ENCODE measurements around the gene COL5A3. TPM values are rescaled to one million over a fixed set of nuclear protein-coding genes. Genes with fewer than 3 reads are reported as not detected.

The COL5A3 gene
- total RNA-seq, 1 experiment from 2014 or later: 3.0 TPM

DNA sequence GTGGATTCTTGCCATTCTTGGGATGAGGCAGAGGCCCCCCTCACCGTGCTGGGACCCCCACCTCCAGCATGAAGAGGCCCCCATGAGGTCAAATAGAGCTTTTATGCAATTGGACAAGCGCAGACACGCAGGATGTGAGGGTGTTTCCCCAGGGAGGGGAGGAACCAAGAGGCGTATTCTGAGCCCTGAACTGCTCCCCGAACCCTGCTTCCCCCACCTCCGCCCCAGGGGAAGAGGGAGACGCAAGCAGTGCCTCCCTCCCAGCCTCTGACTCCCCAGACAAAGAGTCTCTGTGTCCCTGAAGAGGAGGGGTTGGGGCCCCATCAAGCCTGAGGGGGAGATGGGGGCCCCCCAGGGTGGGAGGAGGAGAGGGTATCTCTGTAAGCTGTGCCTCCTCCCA, 1.7 kb upstream of the COL5A3 start:
- DNase-seq (ENCODE audit: low read depth): peak; percentile 46

DNA sequence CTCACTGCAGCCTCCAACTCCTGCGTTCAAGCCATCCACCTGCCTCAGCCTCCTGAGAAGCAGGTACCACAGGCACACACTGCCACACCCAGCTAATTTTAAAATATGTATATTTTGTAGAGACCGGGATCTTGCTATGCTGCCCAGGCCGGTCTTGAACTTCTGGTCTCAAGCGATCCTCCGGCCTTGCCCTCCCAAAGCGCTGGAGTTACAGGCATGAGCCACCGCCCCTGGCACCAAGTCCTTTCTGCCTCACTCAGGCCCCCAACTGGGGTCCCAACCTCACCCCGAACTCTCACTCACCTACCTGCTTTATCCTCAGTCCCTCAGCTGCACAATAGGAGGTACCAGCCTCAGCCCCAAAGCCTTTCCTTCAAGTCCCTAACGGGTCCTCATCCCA, 635 bp upstream of the COL5A3 start:
- no peak for DNase-seq (ENCODE audit: low read depth)

DNA sequence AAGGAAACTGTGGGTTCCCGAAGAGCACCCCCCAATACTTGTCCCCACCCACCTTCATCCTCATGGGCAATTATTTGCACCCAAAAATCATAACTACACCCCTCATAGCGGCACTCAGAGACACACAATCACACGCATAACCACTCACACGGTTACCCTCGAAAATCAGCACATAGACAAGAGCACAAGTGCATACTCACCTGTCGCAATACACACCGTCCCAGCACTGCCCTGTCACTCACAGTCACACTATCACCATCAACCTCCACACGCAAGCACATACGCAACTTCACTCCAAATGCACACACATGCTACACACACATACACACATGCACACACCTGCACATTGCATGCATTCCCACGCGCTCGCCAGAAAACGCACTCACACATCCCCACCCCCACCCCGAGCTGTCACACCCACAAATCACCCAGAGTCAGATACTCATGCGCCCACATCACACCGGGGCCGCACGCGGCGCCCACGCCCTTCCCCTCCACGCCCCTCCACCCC, 535 bp downstream of the COL5A3 start:
- DNase-seq (ENCODE audit: low read depth): no peak

DNA sequence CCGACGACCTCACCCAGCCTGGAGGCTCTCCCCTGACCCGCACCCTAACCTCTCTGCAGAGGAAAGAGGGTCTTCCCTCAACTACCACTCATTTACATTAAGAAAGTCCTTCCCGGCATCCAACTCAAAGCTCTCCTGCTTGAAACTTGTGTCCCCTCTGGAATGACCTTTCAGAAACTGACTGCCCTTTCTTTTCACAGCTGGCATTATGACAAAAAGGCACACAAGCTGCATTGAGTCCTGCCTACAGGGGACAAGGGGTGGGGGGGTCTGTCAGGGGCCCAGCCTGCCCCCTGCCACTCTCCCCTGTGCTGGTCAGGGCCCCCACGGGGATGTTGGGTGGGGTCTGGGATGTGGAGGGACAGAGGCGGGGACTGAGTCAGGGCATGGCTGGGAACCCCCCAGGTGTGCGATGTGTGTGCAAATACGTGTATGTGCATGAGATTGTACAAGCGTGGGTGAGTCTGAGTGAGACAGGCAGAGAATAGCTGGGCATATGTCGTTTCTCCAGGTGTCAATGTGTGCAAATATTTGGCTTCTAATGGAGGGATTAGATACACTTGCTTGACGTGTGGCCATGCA, 2.0 kb downstream of the COL5A3 start:
- DNase-seq (ENCODE audit: low read depth): no peak

DNA sequence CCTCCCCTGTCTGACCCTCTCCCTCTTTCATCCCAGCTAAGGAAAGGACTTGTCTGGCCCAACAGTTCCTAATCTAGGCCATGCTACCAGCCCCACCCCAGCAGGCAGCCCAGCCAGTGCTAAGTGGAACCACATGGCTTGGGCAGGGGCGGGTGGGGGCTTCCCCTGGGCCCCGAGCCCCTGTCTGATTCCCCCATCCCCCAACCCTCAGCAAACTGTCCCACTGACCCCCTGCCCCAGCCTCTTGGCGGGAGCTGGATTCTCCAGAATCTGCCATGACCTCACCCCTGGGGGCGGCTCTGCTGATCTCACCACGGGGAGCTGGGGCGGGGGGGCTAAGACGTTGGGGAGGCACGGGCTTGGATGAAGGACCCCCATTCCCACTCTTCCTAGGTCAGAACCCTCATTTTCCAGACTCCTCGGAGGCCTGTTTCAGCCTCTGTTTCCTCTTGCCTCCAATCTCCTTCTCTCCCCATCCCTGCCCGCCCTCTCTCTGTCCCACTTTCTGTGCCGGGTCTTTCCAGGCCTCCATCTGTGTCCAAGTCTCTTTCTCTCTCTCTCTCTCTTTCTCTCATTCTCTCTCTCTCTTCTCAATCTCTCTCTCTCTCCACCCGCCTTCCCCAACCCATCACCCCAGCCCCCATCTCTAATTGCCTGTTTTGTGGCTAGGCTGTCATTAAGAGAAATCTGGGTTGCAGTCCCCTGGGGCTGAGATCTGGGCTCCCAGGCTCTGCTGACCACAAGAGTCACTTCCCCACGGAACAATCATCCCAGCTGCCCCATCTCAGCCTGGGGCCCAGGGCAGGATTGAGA, 2.7 kb downstream of the COL5A3 start:
- peak; percentile 95 for DNase-seq (ENCODE audit: low read depth)

DNA sequence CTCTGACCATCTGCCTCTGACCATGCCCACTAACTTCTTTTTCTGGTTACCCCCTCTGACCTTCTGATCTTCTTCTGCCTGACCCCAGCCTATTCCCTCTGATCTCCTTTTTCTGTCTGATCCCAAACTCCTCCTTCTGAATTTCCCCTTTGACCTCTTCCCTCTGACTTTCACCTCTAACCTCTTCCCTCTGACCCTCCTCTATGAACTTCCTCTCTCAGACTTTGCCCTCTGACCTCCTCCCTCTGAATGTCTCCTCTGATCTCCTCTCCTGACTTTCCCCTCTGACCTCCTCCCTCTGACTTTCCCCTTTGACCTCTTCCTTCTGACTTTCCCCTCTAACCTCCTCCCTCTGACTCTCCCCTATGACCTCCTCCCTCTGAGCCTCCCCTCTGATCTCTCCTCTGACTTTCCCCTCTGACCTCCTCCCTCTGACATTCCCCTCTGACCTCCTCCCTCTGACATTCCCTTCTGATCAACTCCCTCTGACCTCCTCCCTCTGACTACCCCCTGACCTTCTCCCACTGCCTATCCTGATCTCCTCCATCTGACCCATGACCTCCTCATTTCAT, 3.5 kb downstream of the COL5A3 start:
- DNase-seq (ENCODE audit: low read depth): no peak

DNA sequence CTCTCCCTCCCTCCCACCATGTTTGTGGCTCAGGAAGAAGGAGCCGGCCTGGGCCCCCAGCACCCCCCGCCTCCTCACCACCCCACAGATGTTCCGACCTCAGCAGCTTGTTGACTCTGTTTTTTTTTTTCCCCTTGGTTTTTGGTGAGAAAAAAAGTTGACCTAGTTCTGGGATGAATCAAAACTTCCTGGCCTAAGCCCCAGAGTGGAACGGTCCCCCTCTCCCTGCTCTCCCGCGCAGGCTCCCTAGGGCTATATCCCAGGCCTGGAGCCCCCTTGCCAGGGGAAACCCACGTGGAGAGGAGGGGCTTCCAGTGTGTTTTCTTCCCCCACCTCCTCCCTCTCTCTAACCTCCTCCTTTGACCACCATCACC, 4.0 kb downstream of the COL5A3 start:
- peak; percentile 39 for DNase-seq (ENCODE audit: low read depth)

DNA sequence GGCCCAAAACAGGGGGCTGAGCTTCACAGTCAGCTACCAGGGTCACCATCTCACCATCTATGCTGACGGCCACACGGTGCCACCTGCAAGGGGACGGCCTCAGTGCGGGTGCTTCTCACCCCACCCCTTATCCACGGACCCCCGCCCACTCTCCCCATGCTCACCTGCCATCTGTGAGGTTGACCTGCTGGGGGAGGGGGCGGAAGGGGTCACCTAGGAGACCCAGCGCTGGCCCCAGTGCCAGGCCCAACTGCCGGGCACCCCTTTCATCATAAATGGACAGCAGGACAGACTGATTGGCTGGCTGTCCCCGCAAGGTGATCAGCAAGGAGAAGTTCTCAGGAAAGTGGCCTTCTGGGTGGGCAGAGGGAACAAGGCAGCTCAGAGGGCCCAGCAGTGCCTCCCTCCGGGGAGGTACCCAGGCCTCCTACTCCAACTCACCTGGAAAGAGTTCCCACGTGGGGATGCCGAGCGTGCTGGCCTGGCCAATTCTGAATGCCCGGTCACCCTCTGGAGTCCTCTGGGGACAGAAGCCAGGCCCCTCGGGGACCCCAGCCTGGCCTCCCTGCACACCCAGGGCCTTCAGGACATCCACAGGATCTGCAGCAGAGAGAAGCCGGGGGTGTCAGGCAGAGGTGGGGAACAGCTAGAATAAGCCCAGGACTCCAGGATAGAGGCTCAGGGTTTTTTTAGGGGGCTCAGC, 4.5 kb downstream of the COL5A3 start:
- no peak for DNase-seq (ENCODE audit: low read depth)

DNA sequence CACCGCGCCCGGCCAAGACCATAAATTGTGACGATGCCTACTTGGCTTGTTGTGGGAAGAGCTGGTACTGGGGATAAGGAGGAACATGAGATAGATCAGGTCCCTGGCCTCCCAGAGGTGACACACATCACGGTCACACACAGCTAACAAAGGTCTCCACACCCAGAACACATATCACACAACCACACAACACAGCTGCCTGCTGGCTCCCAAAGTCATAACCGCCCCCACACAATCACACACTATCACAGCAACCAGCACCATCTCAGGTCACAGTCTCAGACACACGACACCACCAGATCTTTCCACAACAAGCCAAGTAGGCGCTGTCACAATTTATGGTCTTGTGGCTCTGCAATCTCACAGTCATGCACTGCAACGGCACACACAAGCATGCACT, 5.7 kb downstream of the COL5A3 start:
- no peak for DNase-seq (ENCODE audit: low read depth)

DNA sequence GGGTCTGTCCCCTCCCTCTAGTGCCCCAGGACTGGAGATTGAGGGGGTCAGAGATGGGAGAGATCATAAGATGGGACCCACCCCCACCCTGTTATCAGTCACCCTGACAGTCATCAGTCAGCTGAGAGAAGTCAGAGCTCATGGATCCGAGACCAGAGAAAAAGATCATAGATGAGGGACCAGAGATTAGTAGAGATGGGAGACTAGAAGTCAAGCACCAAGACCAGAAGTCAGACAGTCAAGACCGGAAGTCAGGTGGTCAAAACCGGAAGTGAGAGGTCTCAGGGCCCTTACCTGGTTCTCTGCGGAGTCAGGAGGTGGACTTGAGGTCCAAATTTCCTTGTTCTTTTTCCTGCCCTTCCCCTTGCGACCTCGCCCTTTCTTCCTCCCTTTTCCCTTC, 7.0 kb downstream of the COL5A3 start:
- DNase-seq (ENCODE audit: low read depth): no peak

DNA sequence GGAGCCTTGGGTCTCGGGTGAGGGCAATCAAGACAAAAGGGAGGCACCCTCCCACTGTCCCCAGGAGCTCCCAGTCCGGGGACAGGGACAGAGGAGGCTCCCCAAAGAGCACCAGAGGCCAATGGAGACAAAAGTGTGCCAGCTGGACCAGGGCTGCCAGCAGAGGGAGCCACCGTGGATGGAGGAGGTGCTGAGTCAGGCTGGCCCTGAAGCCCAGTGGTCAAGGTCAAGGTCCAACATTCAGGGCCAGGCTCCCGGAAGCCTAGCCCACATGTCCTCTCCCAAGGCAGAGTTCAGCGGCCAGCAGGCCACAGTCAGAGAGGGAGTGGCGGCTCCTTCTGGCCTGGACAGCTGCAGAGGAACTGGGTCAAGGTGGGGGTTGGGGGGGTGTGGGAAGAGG, 8.4 kb downstream of the COL5A3 start:
- DNase-seq (ENCODE audit: low read depth): peak; percentile 29

DNA sequence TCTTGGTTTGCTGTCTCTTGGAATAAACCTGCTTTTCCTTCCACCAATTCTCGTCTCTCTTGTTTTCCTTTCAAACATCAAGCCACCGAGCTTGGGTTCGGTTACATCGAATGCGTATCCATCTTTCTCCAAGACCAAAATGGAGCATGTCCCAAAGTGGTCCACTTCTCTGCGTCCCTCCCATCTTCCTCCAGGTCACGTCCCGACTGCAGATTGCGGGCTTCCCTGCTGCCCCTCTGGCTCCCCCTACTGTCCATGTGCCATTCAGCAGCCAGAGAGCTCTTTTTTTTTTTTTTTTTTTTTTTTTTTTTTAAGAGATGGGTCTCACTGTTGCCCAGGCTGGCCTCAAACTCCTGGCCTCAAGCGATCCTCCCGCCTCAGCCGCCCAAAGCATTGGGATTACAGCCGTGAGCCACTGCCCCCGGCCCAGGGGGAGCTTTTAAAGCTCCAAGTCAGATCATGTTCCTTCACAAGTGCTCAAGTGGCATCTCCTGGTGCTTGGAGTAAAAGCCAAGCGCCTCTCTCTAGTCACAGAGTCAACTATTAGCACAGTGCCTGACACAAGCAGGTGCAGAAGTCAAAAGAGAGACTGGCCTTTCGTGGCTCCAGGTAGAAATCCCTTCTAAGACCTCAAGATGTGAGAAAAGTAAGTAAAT, 10.0 kb downstream of the COL5A3 start:
- DNase-seq (ENCODE audit: low read depth): peak; percentile 59

DNA sequence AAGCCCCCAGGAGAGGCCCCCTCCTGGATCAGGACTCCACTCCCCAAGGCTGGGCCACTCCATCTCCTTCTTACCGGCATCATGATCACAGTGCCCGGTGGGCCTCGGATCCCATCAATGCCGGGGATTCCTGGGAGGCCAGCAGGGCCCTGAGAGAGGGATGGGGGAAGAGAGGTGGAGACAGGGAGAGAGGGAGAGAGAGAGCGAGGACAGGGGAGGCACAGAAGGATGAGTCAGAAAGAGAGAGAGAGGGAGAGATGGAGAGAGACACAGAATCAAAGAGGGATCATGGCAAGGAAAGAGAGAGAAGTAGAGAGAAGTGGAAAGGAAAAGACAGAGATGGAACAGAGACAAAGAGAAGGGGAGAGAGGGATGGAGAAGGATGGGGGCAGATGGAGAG, 13.8 kb downstream of the COL5A3 start:
- no peak for DNase-seq (ENCODE audit: low read depth)

DNA sequence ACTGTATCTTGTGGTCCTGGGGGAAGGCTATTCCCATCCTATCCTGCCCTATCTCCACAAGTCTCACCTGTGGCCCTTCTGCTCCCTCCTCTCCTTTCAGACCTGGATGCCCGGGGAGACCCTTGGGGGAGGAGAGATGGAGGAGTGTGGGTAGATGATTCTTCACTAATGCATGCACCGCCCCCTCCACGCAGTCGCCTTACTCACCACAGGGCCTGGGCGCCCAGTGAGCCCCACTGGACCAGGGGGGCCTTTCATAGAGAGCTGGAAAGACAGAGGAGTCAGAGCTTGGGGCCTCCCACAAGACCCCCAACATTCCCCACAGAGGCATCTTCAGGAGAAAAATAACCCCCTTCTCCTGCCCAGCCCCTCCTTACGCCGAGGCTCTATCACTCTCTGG, 14.3 kb downstream of the COL5A3 start:
- DNase-seq (ENCODE audit: low read depth): no peak

DNA sequence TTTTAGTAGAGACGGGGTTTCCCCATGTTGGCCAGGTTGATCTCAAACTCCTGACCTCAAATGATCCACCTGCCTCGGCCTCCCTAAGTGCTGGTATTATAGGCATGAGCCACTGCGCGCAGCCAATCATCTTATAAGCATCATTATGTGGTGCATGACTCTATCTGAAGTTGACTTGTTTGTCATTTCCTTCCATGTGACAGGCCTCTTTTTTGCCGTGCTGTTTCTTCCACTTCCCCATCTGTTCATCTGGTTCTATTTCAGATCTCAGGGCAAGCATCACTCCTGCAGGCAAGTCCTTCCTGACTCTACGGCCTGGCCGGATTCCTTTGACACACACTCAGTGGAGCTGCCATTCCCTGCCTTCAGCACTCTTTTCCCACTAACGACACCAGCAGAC, 15.2 kb downstream of the COL5A3 start:
- no peak for DNase-seq (ENCODE audit: low read depth)

DNA sequence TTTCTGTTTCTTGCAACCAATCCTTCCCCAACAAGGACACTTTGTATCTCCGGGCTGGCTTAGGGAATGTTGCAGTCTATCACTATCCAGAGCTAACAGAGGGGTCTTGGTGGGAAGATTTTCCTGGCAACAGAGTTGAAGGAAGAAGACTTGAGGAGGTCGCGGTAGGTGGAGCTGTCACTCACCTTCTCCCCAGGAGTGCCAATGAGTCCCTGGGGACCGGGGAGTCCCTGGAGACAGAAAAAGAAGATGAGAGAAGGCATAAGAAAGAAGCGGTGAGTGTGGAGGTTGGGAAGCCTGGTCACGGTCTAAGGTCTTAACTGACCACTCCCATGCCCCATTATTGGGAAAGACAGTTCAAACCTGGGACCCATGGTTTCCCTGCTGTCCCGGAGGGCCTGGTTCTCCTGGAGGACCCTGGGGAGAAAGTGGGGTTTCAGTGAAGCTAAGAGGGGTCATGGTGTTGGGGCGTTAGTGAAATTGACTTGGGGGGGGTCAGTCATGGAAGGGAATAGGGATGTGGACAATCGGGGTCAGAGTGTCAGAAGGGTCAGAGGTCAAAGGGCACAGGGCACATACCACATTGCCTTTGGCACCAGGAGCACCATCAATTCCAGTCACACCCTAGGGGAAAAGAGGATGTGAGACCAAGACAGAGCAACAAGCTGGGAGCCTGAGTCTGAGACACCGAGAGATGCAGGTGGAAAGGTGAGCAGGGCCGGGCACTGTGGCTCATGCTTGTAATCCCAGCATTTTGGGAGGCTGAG, 18.7 kb downstream of the COL5A3 start:
- DNase-seq (ENCODE audit: low read depth): no peak

DNA sequence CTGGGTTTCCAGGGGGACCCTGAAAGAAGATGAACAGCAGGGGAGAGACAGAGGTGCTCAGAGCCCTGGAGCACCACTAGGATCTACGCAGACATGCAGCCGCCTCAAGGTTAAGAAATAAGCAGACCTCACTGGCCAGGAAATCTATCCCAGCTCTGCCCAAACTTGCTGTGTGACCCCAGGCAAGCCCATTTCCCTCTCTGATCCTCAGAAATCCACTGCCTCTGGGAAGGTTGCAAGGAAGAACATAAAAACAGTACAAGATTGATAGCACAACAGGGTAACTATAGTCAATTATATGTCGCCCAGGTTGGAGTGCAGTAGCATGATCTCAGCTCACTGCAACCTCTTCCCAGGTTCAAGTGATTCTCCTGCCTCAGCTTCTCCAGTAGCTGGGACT, 20.8 kb downstream of the COL5A3 start:
- DNase-seq (ENCODE audit: low read depth): no peak

DNA sequence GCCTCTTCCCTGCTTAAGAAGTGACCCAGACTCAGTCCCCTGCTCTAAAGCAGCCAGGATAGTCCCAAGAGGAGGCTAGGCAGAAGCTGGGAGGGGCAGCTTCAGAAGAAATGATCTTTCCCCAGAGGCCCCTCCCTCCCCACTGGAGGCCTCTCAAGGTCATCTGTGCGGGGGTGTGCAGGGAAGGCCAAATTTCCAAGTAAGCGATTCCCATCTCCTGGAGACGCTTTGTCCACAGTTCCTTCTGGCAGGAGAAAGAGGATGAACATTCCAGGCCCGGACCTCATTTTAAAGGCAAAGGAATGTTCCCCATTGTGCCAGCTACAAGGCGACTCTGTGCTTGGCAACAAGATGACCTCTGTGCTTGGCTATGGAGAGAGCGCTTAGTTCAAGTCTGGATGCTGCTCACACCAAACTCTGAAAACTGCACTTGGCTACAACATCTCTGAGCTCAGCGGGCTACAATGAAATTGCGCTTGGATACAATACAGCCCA, 23.5 kb downstream of the COL5A3 start:
- no peak for DNase-seq (ENCODE audit: low read depth)

DNA sequence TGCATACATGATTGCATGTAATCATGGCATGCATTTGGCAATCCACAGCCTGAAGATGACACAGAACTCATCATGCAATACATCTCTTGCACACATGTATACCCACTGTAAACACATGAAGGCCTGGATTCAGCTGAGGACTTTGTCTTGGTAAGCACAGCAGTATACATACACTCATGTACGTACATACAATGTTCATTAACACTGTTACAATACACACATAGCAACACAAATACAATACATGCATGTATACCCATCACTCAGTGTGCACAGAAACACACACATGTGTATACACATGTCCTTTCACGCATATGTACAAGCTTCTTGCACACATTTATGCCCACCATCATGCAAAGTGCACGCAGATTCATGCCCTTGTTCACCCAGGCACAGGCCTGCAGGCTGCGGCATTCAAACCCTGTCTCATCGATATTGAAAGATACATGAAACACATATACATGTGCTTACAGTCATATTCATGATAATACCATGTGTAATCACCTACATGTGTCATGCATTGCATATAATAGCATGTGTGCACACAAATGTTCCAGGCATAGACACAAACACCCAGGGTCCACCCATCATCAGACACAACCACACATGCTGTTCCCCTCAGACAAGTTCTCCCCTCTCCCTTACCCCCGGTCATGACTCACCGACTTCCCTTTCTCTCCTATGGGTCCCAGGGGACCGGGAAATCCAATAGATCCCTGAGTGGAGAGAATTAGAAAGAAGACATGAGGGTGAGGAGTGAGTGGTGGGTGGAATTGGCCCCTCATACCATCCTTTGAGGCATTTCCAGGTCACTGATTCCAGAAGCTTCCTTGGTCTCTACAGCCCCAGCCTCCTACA, 28.7 kb downstream of the COL5A3 start:
- DNase-seq (ENCODE audit: low read depth): no peak

DNA sequence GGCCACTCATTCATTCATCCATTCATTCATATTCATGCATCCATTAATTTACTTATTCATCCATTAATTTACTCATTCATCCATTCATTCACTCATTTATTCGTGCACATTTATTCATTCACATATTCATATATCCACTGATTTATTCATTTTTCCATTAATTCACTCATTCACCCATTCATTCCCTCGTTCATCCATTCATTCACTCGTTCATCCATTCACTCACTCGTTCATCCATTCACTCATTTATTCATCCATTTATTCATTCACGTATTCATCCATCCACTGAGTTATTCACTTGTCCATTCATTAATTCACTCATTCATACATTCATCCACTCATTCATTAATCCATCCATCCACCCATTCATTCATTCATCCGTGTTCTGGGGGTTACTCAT, 38.2 kb downstream of the COL5A3 start:
- no peak for DNase-seq (ENCODE audit: low read depth)
